MV-4-11 (cell line): ENCODE results near the gene INTS7.
"Not testable (repeated sequence)": the region's sequence is repeated elsewhere in the genome, so short reads cannot be mapped to it uniquely, and the experiment has no call there.

Experiments
- DNase-seq: peaks from one replicate; lab custom pipeline; 2025; lab: John Stamatoyannopoulos, UW

INTS7 gene

DNA sequence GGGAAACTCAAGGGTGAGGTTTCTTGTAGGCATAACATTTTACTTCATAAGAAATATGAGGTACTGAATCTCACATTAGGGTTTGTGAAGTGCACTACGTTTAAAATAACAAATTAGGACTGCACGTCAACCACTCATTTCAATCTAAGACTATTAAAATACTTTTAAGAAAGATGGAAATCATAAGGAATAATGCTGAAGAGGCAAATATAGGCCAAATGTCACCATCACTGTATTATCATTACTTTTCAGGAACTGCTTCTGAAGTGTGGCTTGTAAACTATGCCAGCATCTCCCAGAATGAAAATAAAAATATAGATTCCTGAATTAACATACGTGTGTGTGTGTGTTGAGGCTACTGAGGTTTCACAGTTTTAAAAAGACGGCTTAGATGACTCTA lies 56.8 kb downstream of the INTS7 start:
- DNase-seq, result no peak

DNA sequence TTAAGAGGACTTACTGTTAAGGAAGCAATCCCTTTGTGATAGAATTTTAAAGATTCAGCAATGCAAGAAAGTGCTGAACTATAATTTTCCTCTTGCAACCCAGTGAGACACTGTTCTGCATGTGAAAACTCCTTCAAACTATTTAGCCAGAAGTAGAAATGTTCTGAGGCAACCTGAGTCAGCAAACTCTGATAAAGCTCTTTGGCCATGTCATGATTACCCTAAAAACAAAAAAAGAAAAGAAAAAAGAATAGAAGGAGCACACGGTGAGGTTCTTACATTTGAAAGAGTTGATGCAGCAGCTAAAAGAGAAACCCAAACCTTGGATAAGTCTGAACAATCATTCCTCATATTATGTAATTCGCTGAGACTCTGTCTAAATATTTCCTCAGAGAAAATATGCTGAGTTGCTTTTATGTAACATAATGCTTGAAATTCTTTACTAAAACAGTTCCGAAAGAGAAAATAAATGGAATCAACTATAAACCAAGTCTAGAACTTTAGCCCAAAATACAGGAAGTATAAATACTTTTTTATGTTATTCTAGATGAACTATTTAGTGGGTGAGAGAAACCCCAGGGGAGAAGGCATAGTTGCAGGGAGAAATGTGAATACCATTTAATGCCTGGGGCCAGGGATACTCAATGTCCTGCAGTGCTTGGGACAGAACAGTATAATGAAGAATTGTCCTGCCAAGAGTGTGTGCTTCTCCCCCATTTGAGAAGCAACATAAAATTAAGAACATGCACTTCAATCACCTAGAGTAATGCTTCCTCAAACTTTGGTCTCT lies 60.0 kb downstream of the INTS7 start:
- no peak for DNase-seq

DNA sequence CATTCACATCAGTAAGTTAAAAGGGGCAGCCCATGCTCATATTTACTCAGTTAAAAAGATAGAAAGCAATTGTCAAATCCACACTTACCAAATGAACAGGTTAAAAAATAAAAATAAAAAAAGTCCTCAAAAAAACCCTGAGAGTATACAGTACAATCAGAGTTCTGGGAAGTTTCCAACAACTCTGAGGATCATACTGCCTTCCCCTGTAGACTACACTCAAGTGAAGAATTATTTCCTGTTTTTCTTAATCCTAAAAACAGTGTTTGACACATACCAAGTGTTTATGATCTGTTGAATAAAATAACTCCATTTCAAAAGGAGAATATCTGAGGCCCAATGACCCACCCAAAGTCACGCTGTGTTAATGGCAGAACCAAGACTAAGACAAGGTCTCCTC lies 61.8 kb downstream of the INTS7 start:
- DNase-seq, result no peak

DNA sequence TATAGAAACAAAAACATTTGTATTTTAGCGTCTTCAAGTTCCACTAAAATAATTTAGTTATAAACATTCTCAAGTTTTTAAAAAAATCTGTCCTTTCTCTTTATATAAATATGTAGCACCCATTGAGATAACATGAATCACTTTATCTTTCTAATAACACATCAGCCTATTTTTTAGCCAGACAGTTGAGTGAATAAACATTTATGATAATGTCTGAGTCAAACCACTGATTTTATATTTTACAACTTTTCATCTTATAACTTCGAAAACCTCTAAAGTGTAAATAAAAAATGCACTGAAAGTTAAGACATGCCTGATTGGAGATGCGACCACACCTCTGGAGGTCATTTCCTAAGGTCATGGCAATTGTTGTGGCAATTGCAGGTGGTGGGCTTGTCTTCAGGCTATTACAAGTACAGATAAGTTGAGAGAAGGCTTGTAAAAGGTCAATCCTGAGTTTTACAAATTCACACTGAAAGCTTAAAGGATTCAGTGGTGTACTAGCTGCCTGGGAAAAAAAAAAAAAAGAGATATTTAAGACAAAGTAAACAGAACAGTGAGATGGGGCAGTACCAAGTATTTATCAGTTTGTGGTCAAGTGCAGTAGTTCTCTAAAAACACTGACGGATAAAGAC lies 67.0 kb downstream of the INTS7 start:
- DNase-seq, result no peak

DNA sequence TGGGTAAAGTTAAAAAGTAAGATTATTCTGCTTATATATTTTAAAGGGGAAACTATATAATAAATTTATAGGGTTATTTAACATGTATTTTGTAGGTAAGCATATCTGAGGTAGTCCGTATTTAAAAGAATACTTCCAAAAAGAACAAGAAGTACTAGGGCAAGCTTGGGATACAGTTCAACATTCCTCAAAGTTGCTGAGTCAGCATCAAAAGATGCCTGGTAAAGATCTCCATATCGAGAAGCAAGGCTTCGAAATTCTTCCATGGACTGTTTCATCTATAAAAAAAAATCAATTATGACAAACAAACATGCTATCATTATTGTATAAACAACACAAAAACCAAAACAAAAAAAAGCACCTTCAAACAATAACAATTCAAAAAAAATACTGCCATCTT lies 67.7 kb downstream of the INTS7 start:
- DNase-seq, result no peak

DNA sequence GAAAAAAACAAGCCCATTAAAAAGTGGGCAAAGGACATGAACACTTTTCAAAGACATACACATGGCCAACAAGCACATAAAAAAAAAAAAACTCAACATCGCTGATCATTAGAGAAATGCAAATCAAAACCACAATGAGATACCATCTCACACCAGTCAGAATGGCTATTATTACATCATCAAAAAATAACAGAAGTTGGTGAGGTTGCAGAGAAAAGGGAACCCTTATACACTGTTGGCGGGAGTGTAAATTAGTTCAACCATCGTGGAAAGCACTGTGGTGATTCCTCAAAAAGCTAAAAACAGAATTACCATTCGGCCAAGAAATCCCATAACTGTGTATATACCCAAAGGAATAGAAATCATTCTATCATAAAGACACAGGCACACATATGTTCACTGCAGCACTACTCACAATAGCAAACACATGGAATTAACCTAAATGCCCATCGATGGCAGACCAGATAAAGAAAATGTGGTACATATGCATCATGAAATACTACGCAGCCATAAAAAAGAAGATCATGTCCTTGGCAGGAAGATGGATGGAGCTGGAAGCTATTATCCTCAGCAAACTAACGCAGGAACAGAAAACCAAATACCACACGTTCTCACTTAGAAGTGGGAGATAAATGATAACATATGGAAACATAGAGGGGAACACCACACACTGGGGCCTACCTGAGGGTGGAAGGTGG lies 70.1 kb downstream of the INTS7 start:
- DNase-seq, result peak; percentile 63

DNA sequence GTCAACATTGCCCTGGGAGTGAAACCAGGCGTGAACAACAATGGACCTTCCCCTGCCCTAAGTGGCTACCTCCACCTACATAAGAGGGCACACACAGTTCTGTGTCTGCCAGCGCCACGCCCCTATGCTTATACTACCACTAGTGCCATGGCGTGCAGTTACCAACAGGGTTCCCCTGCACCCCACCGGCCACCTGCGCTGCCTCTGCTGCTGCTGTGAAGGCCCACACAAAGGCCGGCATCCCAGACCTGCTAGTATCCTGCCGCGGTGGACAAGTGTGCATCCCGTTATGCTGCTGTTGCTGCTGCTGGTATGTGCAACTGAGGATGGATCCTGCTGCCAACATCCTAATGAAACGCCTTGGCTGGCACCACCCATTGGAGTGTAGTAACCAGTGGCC lies 75.7 kb downstream of the INTS7 start:
- DNase-seq, result no peak

DNA sequence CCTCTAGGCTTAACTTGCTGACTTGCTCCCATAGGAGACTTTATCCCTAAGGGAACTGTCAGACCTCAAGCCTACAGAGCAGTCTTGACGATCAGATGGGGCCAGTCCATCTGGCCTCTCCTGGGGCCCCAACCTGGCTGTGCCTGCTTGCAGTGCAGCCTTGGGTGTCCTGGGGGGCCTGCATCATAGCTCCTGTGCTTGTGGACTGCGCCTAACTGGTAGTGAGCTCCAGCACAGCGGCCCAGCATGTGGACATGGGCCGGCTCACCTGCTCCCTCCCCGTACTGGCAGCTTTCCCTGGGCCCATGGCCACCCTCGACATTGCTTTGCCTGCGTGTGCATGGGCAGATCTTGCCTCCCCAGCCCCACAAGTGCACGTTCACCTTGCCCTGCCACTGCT lies 76.1 kb downstream of the INTS7 start:
- DNase-seq, result no peak

DNA sequence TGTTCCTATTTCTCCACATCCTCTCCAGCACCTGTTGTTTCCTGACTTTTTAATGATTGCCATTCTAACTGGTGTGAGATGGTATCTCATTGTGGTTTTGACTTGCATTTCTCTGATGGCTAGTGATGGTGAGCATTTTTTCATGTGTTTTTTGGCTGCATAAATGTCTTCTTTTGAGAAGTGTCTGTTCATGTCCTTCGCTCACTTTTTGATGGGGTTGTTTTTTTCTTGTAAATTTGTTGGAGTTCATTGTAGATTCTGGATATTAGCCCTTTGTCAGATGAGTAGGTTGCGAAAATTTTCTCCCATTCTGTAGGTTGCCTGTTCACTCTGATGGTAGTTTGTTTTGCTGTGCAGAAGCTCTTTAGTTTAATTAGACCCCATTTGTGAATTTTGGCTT lies 81.3 kb downstream of the INTS7 start:
- DNase-seq, result not testable (repeated sequence)

DNA sequence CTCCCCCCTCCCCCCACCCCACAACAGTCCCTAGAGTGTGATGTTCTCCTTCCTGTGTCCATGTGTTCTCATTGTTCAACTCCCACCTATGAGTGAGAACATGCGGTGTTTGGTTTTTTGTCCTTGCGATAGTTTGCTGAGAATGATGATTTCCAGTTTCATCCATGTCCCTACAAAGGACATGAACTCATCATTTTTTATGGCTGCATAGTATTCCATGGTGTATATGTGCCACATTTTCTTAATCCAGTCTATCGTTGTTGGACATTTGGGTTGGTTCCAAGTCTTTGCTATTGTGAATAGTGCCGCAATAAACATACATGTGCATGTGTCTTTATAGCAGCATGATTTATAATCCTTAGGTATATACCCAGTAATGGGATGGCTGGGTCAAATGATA lies 81.8 kb downstream of the INTS7 start:
- not testable (repeated sequence) for DNase-seq

DNA sequence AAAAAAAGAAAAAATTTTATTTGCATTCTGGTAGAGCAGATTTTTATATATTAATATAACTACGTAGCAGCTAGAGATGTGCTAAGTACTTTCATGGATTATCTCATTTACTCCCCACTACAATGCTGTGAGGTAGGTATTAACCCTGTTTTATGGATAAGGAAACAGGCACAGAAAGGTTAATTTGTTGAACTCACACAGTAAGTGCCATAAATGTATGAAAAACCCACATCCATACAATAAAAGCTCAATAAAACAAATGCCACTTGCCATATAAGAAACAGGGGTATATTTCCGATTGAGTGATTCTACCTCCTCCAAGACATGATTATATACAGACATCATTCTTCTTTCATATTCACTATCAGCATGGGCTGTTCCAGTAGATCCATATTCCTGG lies 83.1 kb downstream of the INTS7 start:
- DNase-seq, result no peak

DNA sequence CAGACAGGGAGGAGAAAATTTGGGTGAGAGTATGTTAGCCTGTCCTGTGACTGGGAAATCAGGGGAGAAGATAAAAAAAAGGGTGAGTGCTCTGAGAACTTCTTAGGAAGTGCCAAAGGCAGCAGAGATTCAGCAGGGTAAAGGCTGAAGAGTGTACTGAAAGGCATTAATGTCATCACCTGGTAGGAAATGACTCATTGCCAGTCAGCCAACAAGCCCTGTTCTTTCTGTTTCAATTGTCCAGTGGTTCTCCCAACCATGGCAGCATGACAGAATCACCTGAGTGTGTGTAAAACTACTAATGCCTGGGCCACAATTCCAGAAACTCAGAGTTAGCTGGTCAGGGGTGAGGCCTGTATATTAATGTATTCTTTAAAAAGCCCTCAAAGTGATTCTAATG lies 83.5 kb downstream of the INTS7 start:
- no peak for DNase-seq

DNA sequence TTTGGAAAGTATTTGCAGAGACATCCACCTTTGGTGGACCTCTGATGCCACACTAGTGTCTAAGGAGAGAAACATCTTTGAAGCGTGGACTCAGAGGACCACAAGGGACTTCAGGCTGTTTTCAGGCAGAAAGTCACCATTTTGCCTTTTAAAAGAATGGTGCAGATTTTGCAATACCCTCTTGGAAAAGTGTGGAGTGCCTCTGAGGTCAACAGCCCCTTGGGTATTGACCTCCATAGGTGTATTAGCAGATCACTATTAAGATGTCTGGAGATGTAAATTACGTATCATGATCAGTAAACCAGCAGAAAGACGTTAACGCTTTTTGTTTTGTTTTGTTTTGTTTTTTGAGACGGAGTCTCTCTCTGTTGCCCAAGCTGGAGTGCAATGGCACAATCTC lies 87.0 kb downstream of the INTS7 start:
- no peak for DNase-seq

DNA sequence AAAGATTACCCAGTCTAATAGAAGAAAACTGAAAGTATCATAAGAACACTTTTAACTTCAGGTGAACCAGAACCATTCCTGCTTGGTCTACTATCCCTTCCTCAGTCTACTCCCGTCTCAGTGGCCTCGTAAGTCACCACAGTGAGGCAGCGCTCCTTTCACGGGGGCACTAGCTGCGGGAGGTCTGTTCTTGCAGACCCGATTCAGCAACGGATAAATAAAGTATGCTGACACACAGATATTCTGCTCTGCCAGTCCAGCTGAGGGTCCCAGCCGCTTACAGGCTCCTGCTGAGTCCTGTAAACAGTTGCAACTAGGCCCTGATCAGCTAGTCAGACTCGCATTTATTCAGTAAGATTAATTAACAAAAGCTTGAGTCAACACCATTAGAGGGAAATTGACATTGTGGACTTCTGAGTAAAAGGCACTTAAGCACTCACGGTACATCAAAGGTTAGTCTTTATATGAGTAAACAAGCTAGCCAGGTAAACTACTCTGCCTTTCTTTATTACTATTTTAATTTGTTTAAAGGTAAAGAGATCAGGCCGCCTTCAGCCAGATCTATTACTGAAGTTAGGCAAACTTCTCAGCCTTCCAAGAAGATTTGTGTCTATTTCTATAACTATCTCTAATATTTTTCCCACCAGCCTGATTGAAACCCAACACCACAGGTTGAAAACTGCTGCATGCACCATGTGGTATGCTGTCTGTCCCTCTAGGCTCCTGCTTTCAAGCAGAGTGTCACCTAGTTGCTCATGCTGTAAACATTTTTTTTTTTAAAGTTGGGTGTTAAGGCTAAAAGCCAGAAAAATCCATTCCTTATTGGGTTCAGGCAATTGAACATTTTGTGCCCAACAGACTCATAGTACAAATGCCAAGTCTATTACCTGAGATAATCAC lies 87.7 kb downstream of the INTS7 start:
- DNase-seq, result no peak

DNA sequence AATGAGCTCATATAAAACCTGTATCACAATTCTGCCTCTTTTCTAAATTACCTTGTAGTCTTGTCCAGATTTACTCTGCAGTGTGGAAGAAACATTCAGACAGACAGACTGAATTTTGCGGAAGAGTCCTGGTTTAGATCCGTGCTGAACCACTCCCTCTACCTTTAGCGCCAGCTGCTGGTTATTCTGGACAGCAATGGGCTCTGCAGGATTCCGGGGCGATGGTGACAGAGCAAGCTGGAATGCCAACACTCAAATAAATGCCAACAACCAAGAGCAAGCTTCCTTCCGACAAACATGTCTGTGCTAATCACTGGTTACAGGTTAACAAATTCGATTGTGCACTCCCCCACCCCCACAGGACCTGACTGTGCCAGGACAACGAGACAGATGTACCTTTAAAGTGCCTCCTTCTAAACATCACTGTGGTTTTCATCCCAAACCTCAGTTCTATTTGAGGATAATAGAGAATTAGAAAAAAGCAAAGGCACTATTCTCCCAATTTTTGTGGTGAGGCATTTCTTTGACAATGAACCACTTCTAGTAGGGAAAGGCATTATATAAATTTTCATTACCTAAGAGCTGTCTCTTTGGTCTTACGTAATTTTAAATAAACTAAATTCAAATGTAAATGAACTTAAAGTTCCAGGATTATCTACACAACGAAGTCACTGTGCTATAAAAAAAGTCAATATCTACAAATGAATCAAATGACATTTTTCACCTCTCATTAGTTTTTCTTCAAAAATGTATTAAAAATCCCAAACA lies 90.4 kb downstream of the INTS7 start:
- no peak for DNase-seq

DNA sequence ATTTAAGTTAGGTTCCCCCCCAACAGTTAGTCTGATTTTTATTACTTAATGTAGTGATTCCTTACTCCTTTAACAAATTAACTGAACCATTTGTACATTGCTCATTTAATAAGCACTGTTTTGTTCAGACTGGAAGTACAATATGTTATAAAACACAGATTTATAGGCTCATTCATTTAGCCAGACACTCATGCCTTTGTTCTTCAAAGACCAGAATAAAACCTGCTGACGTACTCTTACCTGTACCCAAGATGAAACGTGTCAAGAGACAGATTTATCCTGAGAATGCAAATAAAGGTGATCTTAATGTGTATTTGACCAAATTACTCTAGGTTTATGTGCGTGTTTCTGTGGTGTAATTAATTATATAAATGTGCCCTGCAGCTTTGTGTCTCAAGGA lies 92.8 kb downstream of the INTS7 start:
- DNase-seq, result no peak

DNA sequence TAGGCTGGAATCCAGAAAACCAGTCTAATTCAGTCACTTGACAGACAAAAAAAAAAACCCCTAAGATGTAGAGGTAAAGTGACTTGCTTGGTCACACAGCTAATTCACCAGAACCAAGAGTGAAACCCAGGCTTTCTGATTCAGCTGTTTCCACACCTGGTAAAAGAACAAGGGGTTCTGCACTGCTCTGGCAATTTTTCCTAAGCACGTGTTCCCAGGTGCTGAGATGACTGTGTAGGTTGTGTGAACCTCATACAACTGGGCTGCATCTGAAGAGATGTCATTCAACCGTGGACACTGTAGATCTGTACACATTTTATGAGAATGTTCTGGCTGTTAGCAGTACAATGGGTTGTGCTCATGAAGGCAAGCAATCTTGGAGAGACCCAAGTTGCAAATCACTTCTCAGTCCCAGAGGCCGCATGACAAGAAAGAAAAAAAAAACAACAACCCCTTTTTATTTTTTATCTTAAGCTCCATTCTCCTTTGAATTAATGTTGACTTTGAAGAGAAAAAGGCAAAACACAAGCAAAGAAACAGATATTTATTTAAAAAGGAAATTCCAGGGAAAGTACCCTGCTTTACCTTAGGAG lies 95.4 kb downstream of the INTS7 start:
- DNase-seq, result no peak

DNA sequence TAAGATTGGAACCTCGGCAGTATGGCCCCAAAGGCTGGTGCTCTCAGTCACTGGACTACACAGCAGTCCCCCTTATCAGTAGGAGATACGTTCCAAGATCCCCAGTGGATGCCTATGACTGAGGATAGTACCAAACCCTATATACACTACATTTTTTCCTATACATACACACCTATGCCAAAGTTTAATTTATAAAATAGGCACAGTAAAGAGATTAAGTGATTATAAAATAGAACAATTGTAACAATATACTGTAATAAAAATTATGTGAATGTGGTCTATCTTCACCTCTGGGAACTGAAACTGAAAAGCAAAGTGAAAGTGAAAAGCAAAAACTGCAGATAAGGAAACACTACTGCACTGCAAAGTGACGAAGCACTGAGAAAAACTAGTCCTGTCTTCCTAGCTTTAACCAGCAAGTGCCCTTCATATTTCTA lies 96.8 kb downstream of the INTS7 start:
- peak; percentile 50 for DNase-seq

DNA sequence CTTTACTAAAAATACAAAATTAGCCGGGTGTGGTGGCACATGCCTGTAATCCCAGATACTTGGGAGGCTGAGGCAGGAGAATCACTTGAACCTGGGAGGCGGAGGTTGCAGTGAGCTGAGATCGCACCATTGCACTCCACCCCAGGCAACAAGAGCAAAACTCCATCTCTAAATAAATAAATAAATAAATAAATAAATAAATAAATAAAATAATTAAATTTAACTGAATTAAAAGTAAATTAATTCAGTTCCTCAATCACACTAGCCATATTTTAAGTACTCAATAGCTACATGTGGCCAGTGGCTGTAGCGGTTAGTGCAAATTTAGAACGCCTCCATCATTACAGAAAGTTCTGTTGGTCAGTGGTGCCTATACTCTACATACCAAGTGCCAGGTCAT lies 97.9 kb downstream of the INTS7 start:
- not testable (repeated sequence) for DNase-seq

DNA sequence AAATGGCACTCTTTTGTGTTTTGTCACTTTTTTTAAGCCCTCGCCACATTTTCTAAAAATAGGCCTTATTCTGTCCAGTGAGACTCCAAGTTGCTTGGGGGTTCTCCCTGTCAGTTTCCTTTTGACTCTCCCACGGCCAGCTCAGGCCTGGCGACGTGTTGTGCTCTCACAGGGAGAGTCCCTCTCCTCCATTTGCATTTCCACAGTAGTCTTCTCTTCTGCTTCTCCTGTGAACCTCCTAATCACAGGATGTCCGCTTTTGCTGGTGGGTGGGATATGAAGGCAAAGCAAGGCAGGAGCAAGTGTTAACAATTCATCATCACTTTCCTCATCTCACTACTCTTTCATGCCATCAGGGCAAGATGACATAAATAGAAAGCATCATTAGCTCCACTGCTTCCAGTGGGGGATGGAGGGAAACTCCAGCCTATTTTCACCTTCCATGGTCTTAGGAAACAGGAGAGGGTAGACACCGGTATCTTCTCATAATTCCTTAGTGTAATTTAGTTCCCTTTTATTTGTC lies 99.8 kb downstream of the INTS7 start:
- DNase-seq, result peak; percentile 67
